B cell (primary cell): ENCODE measurements around the gene TBK1. TPM values are rescaled to one million over a fixed set of nuclear protein-coding genes. Genes with fewer than 3 reads are reported as not detected.

ENCODE experiments used
- ATAC-seq: fragments of 200-7000 bp; cut with Tn5 transposase; one replicate; pipeline ENCODE4 v1.10.0; 2021; ENCODE audit warnings: low read depth, mild to moderate bottlenecking, moderate number of reproducible peaks, moderate library complexity
- CTCF ChIA-PET: fragments of 350-600 bp; sonication (Branson Sonifier 250); formaldehyde crosslinking; loops from one replicate; lab custom pipeline; 2021; ENCODE audit warnings: antibody characterized with exemption, inconsistent platforms; lab: Charles Lee
- POLR2A ChIA-PET: fragments of 350-600 bp; sonication (Branson Sonifier 250); formaldehyde crosslinking; loops from one replicate; lab custom pipeline; 2021; ENCODE audit warnings: antibody characterized with exemption; lab: Charles Lee
- DNase-seq: peaks from one replicate; pipeline ENCODE4 v3.0.0; 2013
- H2AFZ ChIP-seq: 2 replicates; pipeline ENCODE4 v1.6.1; 2012; ENCODE audit warnings: mild to moderate bottlenecking, low read depth, low read length; ENCODE audit not compliant: insufficient read depth, poor library complexity, severe bottlenecking
- H3K27ac ChIP-seq, 2 donors: 1 replicate in 1 of 2; 2 replicates in 1 of 2; pipeline ENCODE4 v1.5.1; 2012 to 2013; ENCODE audit warnings: low read length in 2 of 2, mild to moderate bottlenecking in 2 of 2, moderate library complexity in 1 of 2
- H3K27me3 ChIP-seq, 4 experiments: fragments of 200-600 bp in 1 of 4; sonication (generic) in 1 of 4; replicated peaks in 1 of 4; 1 replicate in 2 of 4; 2 replicates in 2 of 4; pipeline versions ENCODE4 v1.6.1 to v1.7.0; 2013 to 2016; ENCODE audit warnings: low read length in 3 of 4, mild to moderate bottlenecking in 2 of 4, mixed read lengths in 1 of 4, moderate library complexity in 1 of 4; ENCODE audit not compliant: insufficient read depth in 4 of 4, control insufficient read depth in 3 of 4; ENCODE audit errors: control extremely low read depth in 1 of 4
- H3K36me3 ChIP-seq, 2 experiments: replicated peaks in 1 of 2; 1 replicate in 1 of 2; 2 replicates in 1 of 2; pipeline versions ENCODE4 v1.6.1 to v1.7.1; 2013; ENCODE audit warnings: low read length in 1 of 2; ENCODE audit not compliant: insufficient read depth in 2 of 2, control insufficient read depth in 1 of 2; ENCODE audit errors: control extremely low read depth in 1 of 2, extremely low read depth in 1 of 2
- H3K4me1 ChIP-seq, 2 donors: fragments of 200-600 bp in 1 of 2; sonication (generic) in 1 of 2; 1 replicate in 1 of 2; 2 replicates in 1 of 2; pipeline versions ENCODE4 v1.5.1 to v1.6.1; 2013 to 2017; ENCODE audit warnings: low read length in 2 of 2; ENCODE audit not compliant: control insufficient read depth in 2 of 2, insufficient read depth in 2 of 2
- H3K4me2 ChIP-seq: replicated peaks from 2 replicates; pipeline ENCODE3; 2012; ENCODE audit warnings: mild to moderate bottlenecking, low read depth, low read length; ENCODE audit not compliant: poor library complexity, severe bottlenecking
- H3K4me3 ChIP-seq, 5 experiments: fragments of 200-600 bp in 1 of 5; sonication (generic) in 1 of 5; 1 replicate in 3 of 5; 2 replicates in 2 of 5; pipeline versions ENCODE4 v1.5.1 to v1.7.0; 2011 to 2016; ENCODE audit warnings: low read length in 4 of 5, mild to moderate bottlenecking in 4 of 5, low read depth in 2 of 5, control low read depth in 1 of 5, moderate library complexity in 1 of 5; ENCODE audit not compliant: insufficient read depth in 1 of 5; ENCODE audit errors: control extremely low read depth in 1 of 5, extremely low read depth in 1 of 5
- H3K79me2 ChIP-seq: fragments of 200-600 bp; sonication (generic); one replicate; pipeline ENCODE4 v1.6.0; 2016; ENCODE audit warnings: low read length; ENCODE audit not compliant: control insufficient read depth, insufficient read depth
- H3K9ac ChIP-seq: fragments of 200-600 bp; sonication (generic); 2 replicates; pipeline ENCODE4 v1.6.1; 2017; ENCODE audit warnings: mild to moderate bottlenecking, low read length, moderate library complexity
- H3K9me3 ChIP-seq, 3 donors: one replicate each; pipeline versions ENCODE4 v1.6.1 to v1.7.1; 2013; ENCODE audit warnings: low read length in 2 of 3; ENCODE audit not compliant: control insufficient read depth in 2 of 3, insufficient read depth in 1 of 3; ENCODE audit errors: control extremely low read depth in 1 of 3
- H4K20me1 ChIP-seq: 2 replicates; pipeline ENCODE4 v1.6.0; 2012; ENCODE audit warnings: mild to moderate bottlenecking, low read length; ENCODE audit not compliant: insufficient read depth, control insufficient read depth, poor library complexity, severe bottlenecking
- H3K27ac Mint-ChIP-seq: one replicate; pipeline ENCODE4 v1.8.0; 2021; ENCODE audit warnings: mixed read lengths
- H3K27me3 Mint-ChIP-seq: one replicate; pipeline ENCODE4 v1.8.0; 2021; ENCODE audit warnings: mixed read lengths
- H3K4me1 Mint-ChIP-seq: one replicate; pipeline ENCODE4 v1.8.0; 2021; ENCODE audit warnings: mixed read lengths
- H3K4me3 Mint-ChIP-seq: one replicate; pipeline ENCODE4 v1.8.0; 2021; ENCODE audit warnings: mixed read lengths
- H3K9me3 Mint-ChIP-seq: one replicate; pipeline ENCODE4 v1.8.0; 2022; ENCODE audit warnings: mixed read lengths; ENCODE audit not compliant: insufficient read depth
- EZH2 ChIP-seq: IDR thresholded peaks from 2 replicates; pipeline ENCODE4 v1.6.1; 2012; ENCODE audit warnings: borderline replicate concordance, low read depth, mild to moderate bottlenecking, moderate library complexity, low read length; ENCODE audit not compliant: insufficient read depth, poor library complexity, severe bottlenecking
- WGBS: methylation state at CpG from one replicate; pipeline ENCODE4 v1.1.5; 2013; ENCODE audit warnings: missing lambda C conversion rate; ENCODE audit not compliant: insufficient coverage; 5-methylcytosine and 5-hydroxymethylcytosine counted together
- intact Hi-C: fragments of 100-400 bp; cut with micrococcal nuclease; formaldehyde crosslinking; loops from one replicate; pipeline ENCODE4 v1.10.0; 2022
- polyA plus RNA-seq: library from polyadenylated mRNA; depleted of rRNA; stranded (reverse); fragments of >200 nt; gene quantifications from 2 replicates; pipeline ENCODE4 v1.2.3, GENCODE V29; 2012
- total RNA-seq, 2 donors: library from RNA; stranded (reverse); fragments of 120-200 nt in 1 of 2; gene quantifications; 1 replicate in 1 of 2; 2 replicates in 1 of 2; pipeline versions ENCODE4 v1.2.3 to v1.2.4, GENCODE V29; 2013 to 2022
- TF ChIP-seq, protein P1 (sequence below): fragments of 200-600 bp; IDR thresholded peaks from one replicate; pipeline ENCODE4 v1.8.0; 2022; ENCODE audit warnings: antibody characterized with exemption, mild to moderate bottlenecking

TBK1 gene
- total and polyA plus RNA-seq, 2 donors (not counting 1 experiment from before 2014, with no cell fraction given) = 10.4 to 46.9 TPM

DNA sequence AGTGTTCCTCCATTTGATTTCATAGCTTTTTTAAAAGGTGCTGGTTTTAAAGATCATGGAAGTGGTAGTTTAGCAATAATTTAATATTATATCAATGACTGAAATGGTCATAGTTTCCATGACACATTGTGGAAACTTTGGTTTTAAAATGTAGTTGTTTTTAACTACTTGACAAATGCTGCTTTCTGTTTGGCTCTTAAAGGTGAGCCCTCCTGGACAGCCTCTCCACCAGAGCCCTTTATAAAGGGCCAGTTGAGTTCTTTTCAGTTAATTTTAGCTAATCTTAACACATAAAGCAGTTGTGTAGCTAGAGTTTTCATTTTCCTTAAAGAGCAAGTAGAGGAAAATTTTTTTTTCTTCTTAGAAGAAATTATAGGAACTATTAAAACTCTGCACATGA lies 33.7 kb upstream of the TBK1 start:
- ChIA-PET POLR2A (no interaction called here), CTCF (interaction anchor here (0.6 kb wide), 1 partner anchor 8 kb away, joined by 3 read pairs; no protein-coding TSS in a partner anchor)
- DNase-seq = no peak
- Histone ChIP-seq H3K9ac (no peak overlapping the region), H3K9me3 (no peaks in the 10 kb centered on the region), H4K20me1 (no peaks in the 10 kb centered on the region), H3K27ac (no peak overlapping the region), H3K79me2 (no peaks in the 10 kb centered on the region), H3K36me3 (peaks cover 9 to 78% of the 10 kb centered on the region in 2 experiments), H3K4me3 (no peak overlapping the region), H3K4me1 (no peaks in the 10 kb centered on the region), H2AFZ (no peak overlapping the region), H3K4me2 (no peak overlapping the region), H3K27me3 (no peaks in the 10 kb centered on the region)
- Mint-ChIP-seq H3K27me3 (no peaks in the 10 kb centered on the region), H3K9me3 (no peaks in the 10 kb centered on the region), H3K4me1 (no peaks in the 10 kb centered on the region), H3K27ac (no peak overlapping the region), H3K4me3 (no peak overlapping the region)
- no peak for ATAC-seq
- no peak for TF ChIP-seq EZH2
- TF ChIP-seq, protein P1, sequence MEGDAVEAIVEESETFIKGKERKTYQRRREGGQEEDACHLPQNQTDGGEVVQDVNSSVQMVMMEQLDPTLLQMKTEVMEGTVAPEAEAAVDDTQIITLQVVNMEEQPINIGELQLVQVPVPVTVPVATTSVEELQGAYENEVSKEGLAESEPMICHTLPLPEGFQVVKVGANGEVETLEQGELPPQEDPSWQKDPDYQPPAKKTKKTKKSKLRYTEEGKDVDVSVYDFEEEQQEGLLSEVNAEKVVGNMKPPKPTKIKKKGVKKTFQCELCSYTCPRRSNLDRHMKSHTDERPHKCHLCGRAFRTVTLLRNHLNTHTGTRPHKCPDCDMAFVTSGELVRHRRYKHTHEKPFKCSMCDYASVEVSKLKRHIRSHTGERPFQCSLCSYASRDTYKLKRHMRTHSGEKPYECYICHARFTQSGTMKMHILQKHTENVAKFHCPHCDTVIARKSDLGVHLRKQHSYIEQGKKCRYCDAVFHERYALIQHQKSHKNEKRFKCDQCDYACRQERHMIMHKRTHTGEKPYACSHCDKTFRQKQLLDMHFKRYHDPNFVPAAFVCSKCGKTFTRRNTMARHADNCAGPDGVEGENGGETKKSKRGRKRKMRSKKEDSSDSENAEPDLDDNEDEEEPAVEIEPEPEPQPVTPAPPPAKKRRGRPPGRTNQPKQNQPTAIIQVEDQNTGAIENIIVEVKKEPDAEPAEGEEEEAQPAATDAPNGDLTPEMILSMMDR = no peak
- intact Hi-C loops = no loop called here

- H3K79me2 ChIP-seq = no peaks in the 10 kb centered on the region
- Mint-ChIP-seq H3K27ac (no peak overlapping the region), H3K4me3 (no peak overlapping the region), H3K4me1 (no peaks in the 10 kb centered on the region), H3K27me3 (no peaks in the 10 kb centered on the region), H3K9me3 (no peaks in the 10 kb centered on the region)
- DNase-seq (no peak), ATAC-seq (no peak)
- H2AFZ ChIP-seq = no peak overlapping the region
- no CpG with 5 or more reads among the region's 3 CpGs for WGBS
- POLR2A ChIA-PET = no interaction called here
- no peak overlapping the region for H3K27ac ChIP-seq
- TF ChIP-seq EZH2 = no peak
- TF ChIP-seq, protein P1 = no peak
- H3K4me2 ChIP-seq = no peak overlapping the region
- CTCF ChIA-PET = no interaction called here
- intact Hi-C loops = no loop called here
- H3K36me3 ChIP-seq = peaks cover 7 to 81% of the 10 kb centered on the region in 2 experiments
- H4K20me1 ChIP-seq = no peaks in the 10 kb centered on the region
- no peaks in the 10 kb centered on the region for H3K9me3 ChIP-seq
- H3K27me3 ChIP-seq = no peaks in the 10 kb centered on the region
- no peaks in the 10 kb centered on the region for H3K4me1 ChIP-seq
- no peak overlapping the region for H3K9ac ChIP-seq
- no peak overlapping the region for H3K4me3 ChIP-seq
These were observed 32.2 kb upstream of the TBK1 start for GRCh38 chr12:64419696-64420095.
